HG03108 (cell line): Measurements from ENCODE around the gene HOXC9.

ENCODE experiments used
- ATAC-seq: cut with Tn5 transposase; IDR thresholded peaks from one replicate; pipeline ENCODE4 v1.9.1; 2021; ENCODE audit warnings: moderate library complexity; ENCODE audit not compliant: unreplicated experiment

Gene HOXC9

DNA sequence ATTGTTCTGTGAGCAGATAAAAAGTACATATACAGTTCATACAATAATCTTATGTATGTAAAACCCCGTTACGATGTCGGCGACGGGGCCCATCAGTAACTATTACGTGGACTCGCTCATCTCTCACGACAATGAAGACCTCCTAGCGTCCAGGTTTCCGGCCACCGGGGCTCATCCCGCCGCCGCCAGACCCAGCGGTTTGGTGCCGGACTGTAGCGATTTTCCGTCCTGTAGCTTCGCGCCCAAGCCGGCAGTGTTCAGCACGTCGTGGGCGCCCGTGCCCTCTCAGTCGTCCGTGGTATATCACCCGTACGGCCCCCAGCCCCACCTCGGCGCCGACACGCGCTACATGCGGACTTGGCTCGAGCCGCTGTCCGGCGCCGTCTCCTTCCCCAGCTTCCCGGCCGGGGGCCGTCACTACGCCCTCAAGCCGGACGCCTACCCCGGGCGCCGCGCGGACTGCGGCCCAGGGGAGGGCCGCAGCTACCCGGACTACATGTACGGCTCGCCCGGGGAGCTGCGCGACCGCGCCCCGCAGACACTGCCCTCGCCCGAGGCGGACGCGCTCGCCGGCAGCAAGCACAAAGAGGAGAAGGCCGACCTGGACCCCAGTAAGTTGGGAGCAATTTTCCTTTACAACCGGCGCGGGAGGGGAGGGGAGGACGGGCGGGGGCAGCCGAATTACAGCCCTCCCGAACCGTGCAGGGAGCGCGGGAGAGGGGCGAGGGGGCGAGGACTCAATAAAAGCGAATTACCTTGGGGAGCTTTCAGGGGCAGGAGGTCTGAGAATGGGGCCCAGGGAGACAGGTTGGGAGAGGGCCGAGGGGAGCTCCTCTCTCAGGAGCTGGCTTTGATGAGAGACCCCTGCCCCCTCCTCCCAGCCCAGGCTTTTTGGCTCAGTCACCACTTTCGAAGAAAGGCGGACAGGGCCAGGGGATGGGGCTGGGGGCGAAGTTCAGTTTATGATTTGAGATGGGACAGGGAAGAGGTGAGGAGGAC lies at the start of gene HOXC9:
Gene HOXC9 (plus strand): TSS at position 46 of the 999 bp plus-strand sequence. CDS start 28 bp downstream, at position 74.
- ATAC-seq, result no peak

DNA sequence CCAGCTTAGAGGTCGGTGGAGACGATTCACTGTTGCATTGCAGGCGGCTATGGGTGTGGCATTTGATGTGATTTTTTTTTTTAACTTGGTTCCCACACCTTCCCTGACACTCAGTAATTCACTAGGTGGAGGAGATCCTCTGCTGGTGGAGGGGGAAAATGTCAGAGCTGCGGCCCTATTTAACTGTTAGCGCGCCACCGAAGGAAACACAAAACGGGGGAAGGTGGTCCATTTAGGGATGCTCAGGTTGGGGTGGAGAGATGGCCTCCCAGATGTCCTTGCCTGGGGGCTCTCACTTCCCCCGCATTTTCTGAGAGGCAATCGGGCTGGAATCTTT lies 49.6 kb upstream of the HOXC9 start:
- ATAC-seq, result no peak

- no peak for ATAC-seq
Observed at GRCh38 chr12:53950789-53951576, 49.0 kb upstream of the HOXC9 start.

GRCh38 chr12:53951577-53952334 lies 48.2 kb upstream of the HOXC9 start:
- no peak for ATAC-seq

GRCh38 chr12:53952335-53952694 lies 47.6 kb upstream of the HOXC9 start:
- ATAC-seq, result no peak

- ATAC-seq, result no peak
Observed at GRCh38 chr12:53952871-53953734, 46.9 kb upstream of the HOXC9 start.

DNA sequence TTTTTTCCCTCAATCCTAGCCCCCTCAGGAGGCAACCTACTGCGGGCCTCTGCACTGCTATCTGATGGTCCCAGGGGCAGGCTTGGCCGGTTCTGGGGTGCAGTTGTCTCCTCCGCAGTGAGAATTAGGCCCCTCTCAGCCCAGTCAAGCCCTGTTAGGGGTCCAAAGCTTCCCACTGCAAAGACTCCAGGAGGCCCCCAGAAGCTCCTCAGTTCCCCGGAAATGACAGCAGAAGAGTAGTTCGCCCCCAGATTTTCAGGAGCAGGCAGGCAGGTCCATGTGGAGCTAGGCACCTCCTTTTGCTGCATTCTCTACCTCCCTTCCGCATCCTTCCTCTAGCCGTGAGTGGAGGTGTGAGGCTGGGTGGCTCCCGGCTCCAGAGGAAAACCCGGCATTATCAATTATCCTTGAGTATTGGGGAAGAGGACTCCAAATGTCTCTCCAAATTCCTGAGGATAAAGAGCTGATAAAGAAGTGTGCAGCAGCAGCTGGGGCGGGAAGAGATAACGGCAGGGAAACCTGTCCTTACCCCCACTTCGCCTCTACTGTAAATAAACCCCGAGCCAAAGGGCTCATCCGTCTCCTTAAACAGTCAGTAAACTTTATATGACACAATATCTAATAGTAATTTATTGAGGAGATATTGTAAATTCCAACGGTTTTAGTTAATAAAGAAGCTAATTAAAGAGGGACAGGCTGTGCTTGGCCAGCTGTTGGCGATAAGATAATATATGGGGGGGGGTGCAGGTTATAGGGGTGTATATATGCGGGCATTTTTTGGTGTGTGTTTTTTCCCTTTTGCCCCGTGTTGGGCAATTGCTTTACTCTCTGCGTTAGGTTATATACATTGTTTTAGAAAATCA lies 45.9 kb upstream of the HOXC9 start:
- no peak for ATAC-seq

DNA sequence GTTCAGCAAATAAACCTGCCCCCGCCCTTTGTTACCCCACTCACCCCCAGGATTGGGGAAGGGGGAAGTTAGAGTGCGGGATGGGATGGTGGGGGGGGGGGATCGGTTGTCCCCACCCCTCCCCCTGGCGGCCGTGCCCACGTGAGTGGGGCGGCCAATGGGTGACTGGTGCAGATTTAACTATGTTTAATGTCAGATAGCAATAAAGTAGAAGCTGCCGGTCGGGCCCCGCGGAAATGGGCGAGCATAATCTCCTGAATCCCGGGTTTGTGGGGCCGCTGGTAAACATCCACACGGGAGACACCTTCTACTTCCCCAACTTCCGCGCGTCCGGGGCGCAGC lies 45.3 kb upstream of the HOXC9 start, which contains the start of gene HOXC12:
Gene HOXC12 (plus strand): TSS at position 210 of the 342 bp plus-strand sequence. CDS start 27 bp downstream, at position 237.
- no peak for ATAC-seq

- ATAC-seq, result no peak
Observed at GRCh38 chr12:53955036-53955775, 44.8 kb upstream of the HOXC9 start.

- ATAC-seq, result no peak
Observed at GRCh38 chr12:53955776-53956250, 44.1 kb upstream of the HOXC9 start.

DNA sequence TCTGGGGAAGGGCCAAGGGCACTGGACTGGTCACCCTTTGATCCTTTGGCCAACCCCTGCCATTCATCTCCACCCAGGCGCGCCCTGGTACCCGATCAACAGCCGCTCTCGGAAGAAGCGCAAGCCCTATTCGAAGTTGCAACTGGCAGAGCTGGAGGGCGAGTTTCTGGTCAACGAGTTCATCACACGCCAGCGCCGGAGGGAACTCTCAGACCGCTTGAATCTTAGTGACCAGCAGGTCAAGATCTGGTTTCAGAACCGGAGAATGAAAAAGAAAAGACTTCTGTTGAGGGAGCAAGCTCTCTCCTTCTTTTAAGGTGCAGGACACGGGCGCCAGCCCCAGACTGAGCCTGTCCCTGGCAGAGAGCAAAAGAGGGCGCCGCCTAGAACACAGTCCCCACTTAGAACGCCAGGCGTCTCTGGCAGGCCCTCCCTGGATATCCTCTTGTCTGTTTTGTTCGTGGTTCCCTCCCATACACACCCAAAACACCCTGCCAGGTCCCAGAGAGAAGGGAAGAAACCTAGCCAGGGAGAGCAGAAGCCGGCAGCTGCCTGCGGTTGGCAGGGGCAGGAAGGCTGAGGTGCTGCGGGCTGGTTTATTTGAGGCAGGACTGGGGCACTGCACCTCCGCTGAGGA lies 43.6 kb upstream of the HOXC9 start:
- no peak for ATAC-seq

GRCh38 chr12:53956914-53957536 lies 42.9 kb upstream of the HOXC9 start:
- ATAC-seq, result no peak

- no peak for ATAC-seq
Observed at GRCh38 chr12:53958128-53958527, 41.8 kb upstream of the HOXC9 start.

- ATAC-seq, result no peak
Observed at GRCh38 chr12:53959314-53959713, 40.6 kb upstream of the HOXC9 start.

- no peak for ATAC-seq
Observed at GRCh38 chr12:53960187-53961024, 39.6 kb upstream of the HOXC9 start.

- no peak for ATAC-seq
Observed at GRCh38 chr12:53961025-53961761, 38.8 kb upstream of the HOXC9 start.
